ENCODE results near the gene CFAP73. TPM values are rescaled to one million over a fixed set of nuclear protein-coding genes. Genes with fewer than 3 reads are reported as not detected.

Gene CFAP73
- total RNA-seq, 1 donor from 2014 or later = not detected

DNA sequence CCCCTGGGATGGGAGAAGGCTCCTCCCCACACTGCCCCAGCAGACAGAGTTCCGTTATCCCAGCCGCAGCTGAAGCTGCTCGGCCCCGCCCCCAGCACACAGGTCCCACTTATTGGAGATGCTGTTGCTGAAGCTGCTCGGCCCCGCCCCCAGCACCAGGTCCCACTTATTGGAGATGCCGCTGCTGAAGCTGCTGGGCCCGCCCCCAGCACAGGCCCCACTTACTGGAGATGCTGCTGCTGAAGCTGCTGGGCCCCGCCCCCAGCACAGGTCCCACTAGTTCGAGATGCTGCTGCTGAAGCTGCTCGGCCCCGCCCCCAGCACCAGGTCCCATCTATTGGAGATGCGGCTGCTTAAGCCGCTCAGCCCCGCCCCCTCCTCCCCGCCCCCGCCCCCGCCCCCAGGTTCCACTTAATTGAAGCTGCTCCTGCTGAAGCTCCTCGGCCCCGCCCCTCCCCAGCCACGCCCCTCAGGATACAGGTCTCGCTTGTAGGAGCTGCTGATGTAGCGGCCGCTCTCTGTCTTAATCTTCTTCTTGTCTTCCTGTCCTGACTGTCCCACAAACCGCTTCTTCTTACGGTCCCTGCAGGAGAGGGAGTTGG is 12.0 kb downstream of the CFAP73 start:
- DNase-seq (ENCODE audit: low read depth) (peak; percentile 9), FAIRE-seq (no peak)
- H3K36me3 ChIP-seq (ENCODE audit: control insufficient read depth, insufficient read depth, low read length) = peaks cover 34% of the 10 kb centered on the region
- TF ChIP-seq, protein P1, sequence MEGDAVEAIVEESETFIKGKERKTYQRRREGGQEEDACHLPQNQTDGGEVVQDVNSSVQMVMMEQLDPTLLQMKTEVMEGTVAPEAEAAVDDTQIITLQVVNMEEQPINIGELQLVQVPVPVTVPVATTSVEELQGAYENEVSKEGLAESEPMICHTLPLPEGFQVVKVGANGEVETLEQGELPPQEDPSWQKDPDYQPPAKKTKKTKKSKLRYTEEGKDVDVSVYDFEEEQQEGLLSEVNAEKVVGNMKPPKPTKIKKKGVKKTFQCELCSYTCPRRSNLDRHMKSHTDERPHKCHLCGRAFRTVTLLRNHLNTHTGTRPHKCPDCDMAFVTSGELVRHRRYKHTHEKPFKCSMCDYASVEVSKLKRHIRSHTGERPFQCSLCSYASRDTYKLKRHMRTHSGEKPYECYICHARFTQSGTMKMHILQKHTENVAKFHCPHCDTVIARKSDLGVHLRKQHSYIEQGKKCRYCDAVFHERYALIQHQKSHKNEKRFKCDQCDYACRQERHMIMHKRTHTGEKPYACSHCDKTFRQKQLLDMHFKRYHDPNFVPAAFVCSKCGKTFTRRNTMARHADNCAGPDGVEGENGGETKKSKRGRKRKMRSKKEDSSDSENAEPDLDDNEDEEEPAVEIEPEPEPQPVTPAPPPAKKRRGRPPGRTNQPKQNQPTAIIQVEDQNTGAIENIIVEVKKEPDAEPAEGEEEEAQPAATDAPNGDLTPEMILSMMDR (IDR thresholded peaks at IDR 0.05; ENCODE audit: insufficient read depth, low read length, severe bottlenecking) = no peak
- no peak overlapping the region for H3K4me3 ChIP-seq (ENCODE audit: low read depth, low read length)
- no peaks in the 10 kb centered on the region for H3K27me3 ChIP-seq (ENCODE audit: control insufficient read depth, insufficient read depth, low read length)

DNA sequence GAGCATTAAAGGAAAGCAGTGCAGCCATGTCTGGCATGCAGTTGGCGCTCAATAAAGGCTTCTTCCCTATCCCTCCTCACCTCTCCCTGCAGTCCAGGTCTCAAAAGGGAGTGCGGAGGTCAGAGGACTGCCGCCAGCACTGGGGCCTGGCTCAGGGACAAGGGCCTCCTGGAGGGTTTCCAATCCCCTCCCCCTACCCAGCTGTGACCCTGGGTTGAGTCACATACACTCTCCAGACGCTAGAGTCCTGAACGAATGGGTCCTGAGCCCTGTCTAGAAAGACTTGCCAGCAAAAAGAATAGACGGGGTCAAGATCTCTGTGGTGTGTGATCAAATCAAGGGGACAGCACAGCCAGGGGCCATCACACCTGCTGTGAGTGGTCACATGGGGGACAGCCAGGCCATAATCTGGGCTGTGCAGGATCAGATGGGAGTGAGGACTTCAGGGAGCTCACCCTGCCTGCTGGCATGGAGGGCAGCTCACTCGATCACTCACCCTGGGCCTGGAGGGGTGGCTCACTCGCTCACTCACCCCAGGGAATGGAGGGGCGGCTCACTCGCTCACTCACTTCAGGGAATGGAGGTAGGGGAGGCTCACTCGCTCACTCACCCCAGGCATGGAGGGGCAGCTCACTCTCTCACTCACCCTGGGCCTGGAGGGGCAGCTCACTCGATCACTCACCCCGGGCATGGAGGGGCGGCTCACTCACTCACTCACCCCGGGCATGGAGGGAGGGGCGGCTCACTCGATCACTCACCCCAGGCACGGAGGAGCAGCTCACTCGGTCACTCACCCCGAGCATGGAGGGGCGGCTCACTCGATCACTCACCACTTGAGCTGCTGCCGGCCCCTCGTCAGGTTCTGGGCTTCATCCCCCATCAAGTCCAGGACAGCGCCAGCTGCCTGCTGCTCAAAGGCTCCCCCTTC is 12.8 kb downstream of the CFAP73 start:
- peaks cover 34% of the 10 kb centered on the region for H3K36me3 ChIP-seq (ENCODE audit: control insufficient read depth, insufficient read depth, low read length)
- H3K4me3 ChIP-seq (ENCODE audit: low read depth, low read length) = no peak overlapping the region
- H3K27me3 ChIP-seq (ENCODE audit: control insufficient read depth, insufficient read depth, low read length) = no peaks in the 10 kb centered on the region
- FAIRE-seq (no peak), DNase-seq (ENCODE audit: low read depth) (no peak)
- TF ChIP-seq, protein P1 (IDR thresholded peaks at IDR 0.05; ENCODE audit: insufficient read depth, low read length, severe bottlenecking) = no peak

DNA sequence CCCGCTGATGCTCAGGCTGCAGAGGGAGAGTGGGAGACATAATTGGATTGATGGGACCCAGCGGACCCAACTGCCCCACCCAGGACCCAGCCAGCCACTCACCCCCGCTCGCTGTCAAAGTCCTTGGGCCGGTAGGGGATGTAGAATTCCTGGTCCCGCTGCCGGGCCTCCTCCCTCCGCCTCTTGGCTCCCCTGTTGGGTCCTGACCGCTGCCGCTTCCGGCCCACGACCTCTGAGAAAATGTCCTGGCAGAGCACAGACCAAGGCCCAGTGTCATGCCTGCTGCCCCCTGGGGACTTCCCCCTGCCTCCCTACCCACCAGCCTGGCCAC is 13.5 kb downstream of the CFAP73 start:
- FAIRE-seq = no peak
- TF ChIP-seq, protein P1 (IDR thresholded peaks at IDR 0.05; ENCODE audit: insufficient read depth, low read length, severe bottlenecking) = no peak
- Histone ChIP-seq H3K36me3 (ENCODE audit: control insufficient read depth, insufficient read depth, low read length) (peaks cover 35% of the 10 kb centered on the region), H3K27me3 (ENCODE audit: control insufficient read depth, insufficient read depth, low read length) (no peaks in the 10 kb centered on the region), H3K4me3 (ENCODE audit: low read depth, low read length) (no peak overlapping the region)
- no peak for DNase-seq (ENCODE audit: low read depth)

DNA sequence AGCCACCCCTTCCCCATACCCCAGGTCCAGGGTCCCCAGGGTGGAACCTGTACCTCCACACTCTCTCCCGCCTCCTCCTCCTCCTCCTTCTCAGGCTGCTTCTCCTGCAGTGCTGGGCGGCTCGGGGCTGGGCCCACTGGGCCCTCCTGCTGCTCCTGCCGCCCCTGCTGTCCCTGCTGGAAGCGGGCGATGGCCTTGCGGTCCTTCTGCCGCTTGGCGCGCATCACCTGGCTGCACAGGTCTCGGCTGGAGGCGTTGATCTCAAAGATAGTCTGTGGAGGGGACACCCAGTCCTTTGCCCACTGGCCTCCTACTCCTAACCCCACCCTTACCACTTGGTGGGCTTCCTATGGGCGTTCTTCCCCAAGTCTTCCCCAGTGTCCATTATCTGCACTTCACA is 14.5 kb downstream of the CFAP73 start:
- H3K4me3 ChIP-seq (ENCODE audit: low read depth, low read length) = no peak overlapping the region
- TF ChIP-seq, protein P1 (IDR thresholded peaks at IDR 0.05; ENCODE audit: insufficient read depth, low read length, severe bottlenecking) = no peak
- H3K27me3 ChIP-seq (ENCODE audit: control insufficient read depth, insufficient read depth, low read length) = no peaks in the 10 kb centered on the region
- DNase-seq (ENCODE audit: low read depth) = no peak
- peaks cover 41% of the 10 kb centered on the region for H3K36me3 ChIP-seq (ENCODE audit: control insufficient read depth, insufficient read depth, low read length)
- FAIRE-seq = no peak

DNA sequence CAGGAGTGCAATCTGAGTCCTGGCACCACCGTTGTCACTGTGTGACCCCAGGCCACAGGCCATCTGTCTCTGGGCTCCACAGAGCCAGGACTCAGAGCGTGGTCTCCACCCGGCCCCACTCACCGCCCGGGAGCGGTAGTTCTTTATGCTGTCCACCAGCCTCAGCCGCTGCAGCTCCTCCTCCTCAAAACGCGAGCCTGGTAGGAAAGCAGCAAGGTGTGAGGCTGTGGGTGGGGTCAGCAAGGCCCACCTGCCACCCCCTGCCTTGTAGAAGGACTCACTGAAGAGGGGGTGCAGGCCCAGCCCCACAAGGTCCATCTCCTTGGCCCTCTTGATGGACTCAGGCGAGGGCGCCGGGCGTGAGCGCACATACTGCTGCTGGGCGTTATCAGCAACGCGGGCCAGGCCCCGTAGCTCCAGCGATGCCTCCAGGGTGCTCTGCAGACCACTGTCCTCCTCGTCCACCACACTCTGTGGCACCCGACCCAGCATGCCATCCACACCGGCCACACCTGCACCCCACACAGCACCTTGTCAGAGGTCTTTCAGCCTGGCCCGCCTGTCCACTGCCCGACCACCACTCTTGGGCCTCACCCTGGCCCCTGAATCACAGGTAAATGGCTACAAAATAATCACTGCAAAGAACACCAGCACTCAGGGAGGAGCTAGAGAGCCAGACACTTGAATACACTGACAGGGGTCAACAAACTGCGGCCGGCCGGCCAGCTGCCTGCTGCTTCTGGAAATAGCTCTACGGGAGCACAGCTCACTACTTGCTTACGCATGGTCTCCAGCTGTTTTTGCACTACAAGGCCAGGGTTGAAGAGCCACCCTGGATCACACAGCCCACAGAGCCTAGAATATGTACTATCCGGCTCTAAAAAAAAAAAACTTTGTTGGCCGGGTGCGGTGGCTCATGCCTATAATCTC is 16.3 kb downstream of the CFAP73 start:
- H3K4me3 ChIP-seq (ENCODE audit: low read depth, low read length) = no peak overlapping the region
- no peak for FAIRE-seq
- no peaks in the 10 kb centered on the region for H3K27me3 ChIP-seq (ENCODE audit: control insufficient read depth, insufficient read depth, low read length)
- TF ChIP-seq, protein P1 (IDR thresholded peaks at IDR 0.05; ENCODE audit: insufficient read depth, low read length, severe bottlenecking) = no peak
- DNase-seq (ENCODE audit: low read depth) = no peak
- H3K36me3 ChIP-seq (ENCODE audit: control insufficient read depth, insufficient read depth, low read length) = peaks cover 40% of the 10 kb centered on the region

Measured in bronchial epithelial cell (primary cell).